ENCODE results near the gene PODN. TPM values are rescaled to one million over a fixed set of nuclear protein-coding genes. Genes with fewer than 3 reads are reported as not detected.

The PODN gene
- total RNA-seq, 2 donors from 2014 or later: not detected

- DNase-seq: no peak
- H3K27ac Mint-ChIP-seq: no peak overlapping the region
- H3K27me3 Mint-ChIP-seq: peaks cover 11% of the 10 kb centered on the region
- peaks cover 2% of the 10 kb centered on the region for H3K4me1 Mint-ChIP-seq
- H3K36me3 Mint-ChIP-seq (ENCODE audit: low read depth): no peaks in the 10 kb centered on the region
- no peaks in the 10 kb centered on the region for H3K9me3 ChIP-seq (ENCODE audit: control insufficient read depth, low read length, poor library complexity, severe bottlenecking)
- no peak overlapping the region for H3K4me3 Mint-ChIP-seq
- ATAC-seq: no peak
Measured at GRCh38 chr1:53071915-53072314, 9.9 kb downstream of the PODN start.

GRCh38 chr1:53073287-53073686 lies 11.3 kb downstream of the PODN start:
- no peaks in the 10 kb centered on the region for H3K9me3 ChIP-seq (ENCODE audit: control insufficient read depth, low read length, poor library complexity, severe bottlenecking)
- no peak overlapping the region for H3K27ac Mint-ChIP-seq
- DNase-seq: no peak
- no peaks in the 10 kb centered on the region for H3K36me3 Mint-ChIP-seq (ENCODE audit: low read depth)
- H3K4me1 Mint-ChIP-seq: peaks cover 2% of the 10 kb centered on the region
- no peak overlapping the region for H3K4me3 Mint-ChIP-seq
- H3K27me3 Mint-ChIP-seq: peaks cover 11% of the 10 kb centered on the region
- ATAC-seq: no peak

DNA sequence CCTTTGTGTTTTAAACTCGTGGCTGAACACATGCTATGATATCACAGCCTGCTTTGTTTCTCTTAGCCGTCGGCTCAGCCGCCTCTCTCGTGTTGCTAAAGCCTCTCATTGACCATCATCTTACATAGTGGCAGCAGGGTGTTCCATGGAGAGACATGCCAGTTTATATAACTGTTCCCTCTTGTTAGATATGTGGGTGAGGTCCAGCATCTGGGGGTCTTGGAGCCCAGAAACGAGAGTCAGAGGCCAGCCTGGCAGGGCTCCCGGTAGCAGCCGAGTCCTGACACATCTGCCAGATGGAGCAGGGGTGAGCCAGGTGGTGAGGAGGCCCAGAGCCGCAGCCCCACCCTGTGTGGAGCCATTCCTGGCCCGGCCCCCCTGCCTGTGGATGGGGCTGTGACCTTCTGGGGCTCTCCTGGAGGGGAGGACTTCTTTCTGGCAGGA lies 11.9 kb downstream of the PODN start:
- DNase-seq (peak in 1 of 3 donors; percentile 6), ATAC-seq (no peak)
- no peaks in the 10 kb centered on the region for H3K9me3 ChIP-seq (ENCODE audit: control insufficient read depth, low read length, poor library complexity, severe bottlenecking)
- Mint-ChIP-seq H3K4me1 (peaks cover 2% of the 10 kb centered on the region), H3K4me3 (no peak overlapping the region), H3K36me3 (ENCODE audit: low read depth) (no peaks in the 10 kb centered on the region), H3K27me3 (peaks cover 9% of the 10 kb centered on the region), H3K27ac (no peak overlapping the region)

- H3K27me3 Mint-ChIP-seq: peaks cover 6% of the 10 kb centered on the region
- H3K4me3 Mint-ChIP-seq: no peak overlapping the region
- DNase-seq: peak in 1 of 3 donors; percentile 4
- H3K9me3 ChIP-seq (ENCODE audit: control insufficient read depth, low read length, poor library complexity, severe bottlenecking): no peaks in the 10 kb centered on the region
- H3K27ac Mint-ChIP-seq: no peak overlapping the region
- H3K4me1 Mint-ChIP-seq: peaks cover 2% of the 10 kb centered on the region
- H3K36me3 Mint-ChIP-seq (ENCODE audit: low read depth): no peaks in the 10 kb centered on the region
- no peak for ATAC-seq
Measured at GRCh38 chr1:53074313-53075154, 12.5 kb downstream of the PODN start.

DNA sequence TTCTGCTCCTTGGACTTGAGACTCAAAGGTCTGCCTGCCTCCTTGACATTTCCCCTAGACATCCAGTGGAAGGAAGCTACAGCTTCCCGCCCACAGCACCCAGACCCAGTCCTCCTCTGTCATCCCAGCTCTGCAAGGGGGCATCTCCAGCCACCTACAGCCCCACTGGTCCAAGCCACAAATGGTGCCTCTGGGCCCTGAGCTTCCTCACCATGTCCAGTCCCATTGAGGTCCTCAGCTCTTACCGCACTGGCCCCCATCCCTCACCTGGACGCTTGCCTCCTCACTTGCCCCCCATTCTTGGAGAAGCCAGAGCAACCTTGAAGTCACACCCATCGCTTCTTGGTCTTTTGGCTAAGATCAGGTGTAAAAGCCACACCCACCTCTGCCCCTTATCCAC lies 13.2 kb downstream of the PODN start:
- no peak overlapping the region for H3K4me3 Mint-ChIP-seq
- ATAC-seq (no peak), DNase-seq (peak in 1 of 3 donors; percentile 3)
- peaks cover 2% of the 10 kb centered on the region for H3K4me1 Mint-ChIP-seq
- no peaks in the 10 kb centered on the region for H3K9me3 ChIP-seq (ENCODE audit: control insufficient read depth, low read length, poor library complexity, severe bottlenecking)
- no peak overlapping the region for H3K27ac Mint-ChIP-seq
- peaks cover 6% of the 10 kb centered on the region for H3K27me3 Mint-ChIP-seq
- no peaks in the 10 kb centered on the region for H3K36me3 Mint-ChIP-seq (ENCODE audit: low read depth)

GRCh38 chr1:53075761-53076163 lies 13.7 kb downstream of the PODN start:
- Mint-ChIP-seq H3K27ac (no peak overlapping the region), H3K4me1 (peaks cover 2% of the 10 kb centered on the region), H3K4me3 (no peak overlapping the region), H3K36me3 (ENCODE audit: low read depth) (no peaks in the 10 kb centered on the region), H3K27me3 (peaks cover 6% of the 10 kb centered on the region)
- no peaks in the 10 kb centered on the region for H3K9me3 ChIP-seq (ENCODE audit: control insufficient read depth, low read length, poor library complexity, severe bottlenecking)
- no peak for ATAC-seq
- no peak for DNase-seq

GRCh38 chr1:53076165-53076564 lies 14.2 kb downstream of the PODN start:
- DNase-seq (peak in 1 of 3 donors; percentile 3), ATAC-seq (no peak)
- Mint-ChIP-seq H3K27me3 (peaks cover 6% of the 10 kb centered on the region), H3K4me1 (peaks cover 2% of the 10 kb centered on the region), H3K4me3 (no peak overlapping the region), H3K27ac (no peak overlapping the region), H3K36me3 (ENCODE audit: low read depth) (no peaks in the 10 kb centered on the region)
- H3K9me3 ChIP-seq (ENCODE audit: control insufficient read depth, low read length, poor library complexity, severe bottlenecking): no peaks in the 10 kb centered on the region

GRCh38 chr1:53076721-53077598 lies 14.9 kb downstream of the PODN start:
- peak in 1 of 3 donors; percentile 5 for DNase-seq
- Mint-ChIP-seq H3K27me3 (peaks cover 6% of the 10 kb centered on the region), H3K27ac (no peak overlapping the region), H3K36me3 (ENCODE audit: low read depth) (no peaks in the 10 kb centered on the region), H3K4me3 (no peak overlapping the region), H3K4me1 (peaks cover 2% of the 10 kb centered on the region)
- no peak for ATAC-seq
- no peaks in the 10 kb centered on the region for H3K9me3 ChIP-seq (ENCODE audit: control insufficient read depth, low read length, poor library complexity, severe bottlenecking)

DNA sequence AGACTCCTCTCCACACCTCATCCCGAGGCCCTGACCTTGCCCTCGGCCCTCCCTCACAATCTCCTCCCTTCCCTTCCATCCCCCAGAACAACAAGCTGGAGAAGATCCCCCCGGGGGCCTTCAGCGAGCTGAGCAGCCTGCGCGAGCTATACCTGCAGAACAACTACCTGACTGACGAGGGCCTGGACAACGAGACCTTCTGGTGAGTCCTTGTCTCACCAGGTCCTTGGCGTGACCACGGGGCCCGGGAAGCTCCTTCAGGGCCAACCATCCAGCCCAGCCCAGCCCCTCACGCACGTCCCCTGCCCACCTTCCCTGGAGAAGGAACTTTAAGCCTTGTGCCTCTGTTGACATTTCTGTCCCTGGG lies 15.6 kb downstream of the PODN start:
- ATAC-seq: no peak
- Mint-ChIP-seq H3K27ac (no peak overlapping the region), H3K4me3 (no peak overlapping the region)

GRCh38 chr1:53078333-53079101 lies 16.5 kb downstream of the PODN start:
- Mint-ChIP-seq H3K27ac (no peak overlapping the region), H3K27me3 (peaks cover 13% of the 10 kb centered on the region), H3K4me1 (peaks cover 8% of the 10 kb centered on the region), H3K4me3 (no peak overlapping the region), H3K36me3 (ENCODE audit: low read depth) (no peaks in the 10 kb centered on the region)
- ATAC-seq (no peak), DNase-seq (no peak)
- no peaks in the 10 kb centered on the region for H3K9me3 ChIP-seq (ENCODE audit: control insufficient read depth, low read length, poor library complexity, severe bottlenecking)

More for the DNA sequence above, 15.6 kb downstream of the PODN start:
- DNase-seq: no peak
- H3K9me3 ChIP-seq (ENCODE audit: control insufficient read depth, low read length, poor library complexity, severe bottlenecking): no peaks in the 10 kb centered on the region
- H3K36me3 Mint-ChIP-seq (ENCODE audit: low read depth): no peaks in the 10 kb centered on the region
- peaks cover 6% of the 10 kb centered on the region for H3K27me3 Mint-ChIP-seq
- H3K4me1 Mint-ChIP-seq: peaks cover 2% of the 10 kb centered on the region

GRCh38 chr1:53079251-53079650 lies 17.2 kb downstream of the PODN start:
- DNase-seq: no peak
- Mint-ChIP-seq H3K27ac (no peak overlapping the region), H3K27me3 (peaks cover 15% of the 10 kb centered on the region), H3K36me3 (ENCODE audit: low read depth) (no peaks in the 10 kb centered on the region), H3K4me3 (no peak overlapping the region), H3K4me1 (peaks cover 8% of the 10 kb centered on the region)
- ATAC-seq: no peak
- H3K9me3 ChIP-seq (ENCODE audit: control insufficient read depth, low read length, poor library complexity, severe bottlenecking): no peaks in the 10 kb centered on the region

DNA sequence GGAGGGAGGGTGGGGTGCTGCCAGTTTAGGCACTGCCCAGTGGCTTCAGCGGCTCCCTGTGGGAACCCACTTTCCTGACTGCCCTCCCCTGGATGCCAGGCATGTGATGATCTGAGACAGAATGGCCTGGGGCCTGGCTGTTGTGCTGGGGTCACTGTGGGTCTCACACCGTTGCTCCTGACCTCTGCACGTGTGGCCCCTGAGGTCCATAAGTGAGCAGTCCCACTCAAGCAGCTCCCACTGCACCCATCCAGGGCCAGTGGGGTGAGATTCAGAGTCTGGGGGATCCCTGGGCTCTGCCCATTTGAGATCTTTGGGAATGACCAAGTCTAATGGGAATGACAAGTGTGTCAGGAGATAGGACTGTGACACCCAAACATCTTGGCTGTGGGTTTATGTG lies 18.0 kb downstream of the PODN start:
- peaks cover 10% of the 10 kb centered on the region for H3K4me1 Mint-ChIP-seq
- no peak overlapping the region for H3K27ac Mint-ChIP-seq
- DNase-seq (no peak), ATAC-seq (no peak)
- peaks cover 20% of the 10 kb centered on the region for H3K27me3 Mint-ChIP-seq
- no peaks in the 10 kb centered on the region for H3K9me3 ChIP-seq (ENCODE audit: control insufficient read depth, low read length, poor library complexity, severe bottlenecking)
- peaks cover 3% of the 10 kb centered on the region for H3K36me3 Mint-ChIP-seq (ENCODE audit: low read depth)
- no peak overlapping the region for H3K4me3 Mint-ChIP-seq

GRCh38 chr1:53080769-53081168 lies 18.8 kb downstream of the PODN start:
- no peak overlapping the region for H3K27ac Mint-ChIP-seq

More at GRCh38 chr1:53080769-53081168, 18.8 kb downstream of the PODN start:
- no peak for ATAC-seq
- DNase-seq: no peak
- peaks cover 3% of the 10 kb centered on the region for H3K36me3 Mint-ChIP-seq (ENCODE audit: low read depth)
- peaks cover 15% of the 10 kb centered on the region for H3K27me3 Mint-ChIP-seq
- peaks cover 10% of the 10 kb centered on the region for H3K4me1 Mint-ChIP-seq
- H3K4me3 Mint-ChIP-seq: no peak overlapping the region
- no peaks in the 10 kb centered on the region for H3K9me3 ChIP-seq (ENCODE audit: control insufficient read depth, low read length, poor library complexity, severe bottlenecking)

Data from T-helper 17 cell (primary cell).